CD4-positive, alpha-beta T cell treated with Interleukin-17A for 1 hour (primary cell): Measurements from ENCODE around the gene CAMK2N1.
A peak's percentile ranks its signal among the peaks of the same experiment; 100 is the strongest.

ENCODE experiments used
- DNase-seq: peaks from one replicate; pipeline ENCODE4 v3.0.0-alpha.2; 2020

Gene CAMK2N1

GRCh38 chr1:20496241-20496661 is 10.2 kb upstream of the CAMK2N1 start:
- DNase-seq, result no peak

DNA sequence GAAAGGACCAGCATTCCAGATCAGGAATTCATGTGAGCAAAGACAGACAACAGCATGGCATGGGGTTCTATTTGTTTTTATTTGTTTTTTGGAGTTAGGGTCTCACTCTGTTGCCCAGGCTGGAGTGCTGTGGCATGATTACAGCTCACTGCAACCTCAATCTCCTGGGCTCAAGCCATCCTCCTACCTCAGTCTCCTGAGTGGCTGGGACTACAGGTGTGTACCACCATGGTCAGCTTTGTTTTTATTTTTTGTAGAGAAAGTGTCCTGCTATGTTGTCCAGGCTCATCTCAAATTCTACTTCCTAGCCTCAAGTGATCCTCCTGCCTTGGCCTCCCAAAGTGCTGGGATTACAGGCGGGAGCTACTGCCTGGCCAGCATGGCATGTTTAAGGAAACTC is 9.7 kb upstream of the CAMK2N1 start:
- DNase-seq, result no peak

DNA sequence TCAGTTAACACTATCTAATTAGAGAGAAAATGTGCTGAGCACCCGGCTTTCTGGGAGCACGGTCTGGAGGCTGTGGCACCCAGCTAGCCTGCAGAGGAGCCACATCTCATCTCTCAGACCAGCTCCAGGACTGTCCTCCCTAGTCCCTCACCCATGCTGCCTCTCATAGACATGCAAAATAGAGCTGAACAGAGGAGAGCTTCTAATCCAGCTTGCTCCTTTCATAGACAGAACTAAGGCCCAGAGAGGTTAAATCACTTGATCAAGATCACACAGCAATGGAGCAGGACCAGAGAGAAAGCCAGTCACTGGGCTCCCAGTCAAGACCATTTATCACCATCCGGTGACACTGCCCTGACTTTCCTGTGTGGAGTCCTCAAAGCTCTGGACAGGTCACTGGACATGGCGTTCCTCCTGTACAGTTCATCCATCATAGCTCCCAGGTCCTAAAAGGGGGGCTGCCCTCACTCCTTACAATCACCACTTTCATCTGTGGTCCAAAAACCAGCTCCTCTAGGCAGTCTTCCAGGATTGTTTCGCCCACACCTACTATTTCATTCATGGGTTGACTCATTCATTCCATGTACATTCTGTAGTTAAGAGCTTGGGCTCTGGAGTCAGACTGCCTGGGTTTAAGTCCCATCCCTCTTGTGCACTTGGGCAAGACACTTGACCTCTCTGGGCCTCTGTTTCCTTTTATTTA is 8.8 kb upstream of the CAMK2N1 start:
- DNase-seq, result no peak

DNA sequence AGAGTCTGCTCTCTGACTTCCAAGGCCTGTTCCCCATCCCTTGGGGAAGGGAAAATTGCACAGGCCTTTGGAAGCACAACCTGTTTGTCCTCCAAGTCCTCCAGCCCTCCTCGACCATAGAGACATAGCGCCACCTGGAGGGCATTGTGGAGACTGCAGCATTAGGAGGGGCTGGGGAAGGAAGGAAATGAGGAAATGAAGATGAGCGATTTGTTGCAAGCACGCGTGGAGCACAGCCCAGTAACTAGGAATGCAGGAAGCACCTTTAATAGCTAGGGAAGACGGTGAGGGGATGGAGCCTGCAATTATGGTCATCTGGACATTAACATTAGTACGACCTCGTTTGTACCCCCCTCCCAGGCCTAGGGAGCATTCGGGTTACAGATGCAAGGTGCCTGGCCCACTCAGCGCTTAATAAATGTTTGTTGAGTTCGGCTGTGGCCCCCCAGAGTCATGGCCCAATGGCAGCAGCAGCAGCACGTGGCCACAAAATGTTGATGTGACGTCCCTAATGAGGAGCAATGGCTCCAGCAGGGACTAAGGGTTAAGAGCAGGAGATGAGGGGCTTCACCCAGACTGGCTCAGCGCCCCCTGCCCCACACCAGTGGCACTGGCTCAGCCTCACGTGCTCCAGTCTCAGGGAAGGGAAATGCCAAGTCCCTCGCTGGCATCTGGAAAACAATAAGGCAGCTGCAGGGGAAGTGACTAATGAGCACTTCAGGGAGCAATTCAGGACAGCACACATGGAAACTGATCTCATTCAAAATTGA is 8.0 kb upstream of the CAMK2N1 start:
- DNase-seq, result peak; percentile 83

DNA sequence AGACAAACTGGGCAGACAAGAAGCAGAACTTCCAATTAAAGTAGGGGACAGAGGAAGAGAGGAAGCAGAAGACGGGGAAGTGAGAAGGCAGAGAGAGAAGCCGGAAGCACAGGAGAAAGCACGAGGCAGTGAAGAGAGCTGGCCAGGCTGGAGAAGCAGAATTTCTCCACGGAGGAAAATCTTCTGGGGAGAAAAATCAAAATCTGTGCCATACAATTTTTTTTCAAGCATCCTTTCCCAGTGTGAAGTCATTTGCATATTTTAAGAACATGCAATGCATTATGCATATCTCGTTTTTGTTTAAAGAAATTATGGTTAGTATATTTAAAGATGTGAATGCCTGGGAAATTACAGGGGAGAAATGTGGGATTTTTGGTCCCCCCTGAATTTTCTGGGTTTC is 7.3 kb upstream of the CAMK2N1 start:
- no peak for DNase-seq

DNA sequence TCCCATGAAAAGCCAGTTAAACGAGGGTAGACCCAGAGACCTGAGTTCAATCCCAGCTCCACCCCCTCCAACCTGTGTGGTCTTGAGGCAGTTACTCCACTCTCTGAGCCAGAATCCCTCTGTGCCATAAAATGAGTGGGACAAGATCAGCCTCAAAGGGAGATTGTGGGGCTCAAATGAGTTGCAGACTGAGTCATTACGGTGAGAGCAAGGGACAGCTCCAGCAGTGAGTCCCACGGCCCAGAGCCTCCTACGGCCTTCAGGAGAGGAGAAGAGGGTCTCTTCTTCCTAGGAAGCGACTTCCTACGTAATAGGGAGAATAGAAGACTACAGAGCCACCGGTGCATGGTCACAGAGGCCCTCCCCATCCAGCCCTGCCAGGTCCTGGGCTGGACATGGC is 6.7 kb upstream of the CAMK2N1 start:
- DNase-seq, result no peak

- DNase-seq, result no peak
Observed at GRCh38 chr1:20491866-20492265, 5.9 kb upstream of the CAMK2N1 start.

- DNase-seq, result no peak
Observed at GRCh38 chr1:20491178-20491577, 5.2 kb upstream of the CAMK2N1 start.

- DNase-seq, result no peak
Observed at GRCh38 chr1:20487236-20487590, 1.2 kb upstream of the CAMK2N1 start.

DNA sequence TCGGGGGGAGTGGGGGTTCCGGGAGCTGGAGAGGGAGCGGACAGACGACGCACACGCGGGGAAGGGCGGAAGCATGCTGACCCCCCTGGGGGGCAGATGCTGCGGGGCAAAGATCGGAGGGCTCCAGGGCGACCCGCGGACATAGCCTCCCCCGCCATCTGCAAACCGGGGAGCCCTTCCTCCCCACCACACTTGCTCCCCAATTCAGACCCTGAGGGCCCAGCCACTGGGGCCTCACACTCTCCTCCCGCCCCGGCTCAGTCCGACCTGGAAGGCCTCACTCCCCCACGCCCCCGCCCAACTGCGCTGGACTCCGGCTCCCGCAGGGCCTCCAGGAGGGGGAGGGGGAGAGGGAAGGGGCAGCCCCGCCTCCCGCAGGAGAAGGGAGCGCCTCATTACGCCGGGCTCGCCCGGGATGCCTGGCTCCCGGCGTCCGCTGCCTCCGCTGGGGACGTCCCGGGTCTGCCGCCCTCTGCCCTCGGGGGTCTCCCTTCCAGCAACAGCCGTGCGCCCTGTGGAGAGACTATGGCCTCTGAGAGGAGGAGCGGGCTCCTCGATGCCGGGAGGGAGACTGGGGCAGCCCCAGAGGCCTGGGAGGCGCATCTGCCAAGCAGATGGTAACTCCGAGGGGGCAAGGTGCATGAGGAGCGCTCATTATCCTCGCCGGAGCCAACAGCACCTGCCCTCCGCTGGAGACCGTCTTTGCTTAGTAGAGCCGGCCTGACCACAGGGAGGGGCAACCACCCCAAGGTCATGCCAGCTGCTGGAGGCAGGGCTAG is 636 bp upstream of the CAMK2N1 start:
- DNase-seq, result no peak

DNA sequence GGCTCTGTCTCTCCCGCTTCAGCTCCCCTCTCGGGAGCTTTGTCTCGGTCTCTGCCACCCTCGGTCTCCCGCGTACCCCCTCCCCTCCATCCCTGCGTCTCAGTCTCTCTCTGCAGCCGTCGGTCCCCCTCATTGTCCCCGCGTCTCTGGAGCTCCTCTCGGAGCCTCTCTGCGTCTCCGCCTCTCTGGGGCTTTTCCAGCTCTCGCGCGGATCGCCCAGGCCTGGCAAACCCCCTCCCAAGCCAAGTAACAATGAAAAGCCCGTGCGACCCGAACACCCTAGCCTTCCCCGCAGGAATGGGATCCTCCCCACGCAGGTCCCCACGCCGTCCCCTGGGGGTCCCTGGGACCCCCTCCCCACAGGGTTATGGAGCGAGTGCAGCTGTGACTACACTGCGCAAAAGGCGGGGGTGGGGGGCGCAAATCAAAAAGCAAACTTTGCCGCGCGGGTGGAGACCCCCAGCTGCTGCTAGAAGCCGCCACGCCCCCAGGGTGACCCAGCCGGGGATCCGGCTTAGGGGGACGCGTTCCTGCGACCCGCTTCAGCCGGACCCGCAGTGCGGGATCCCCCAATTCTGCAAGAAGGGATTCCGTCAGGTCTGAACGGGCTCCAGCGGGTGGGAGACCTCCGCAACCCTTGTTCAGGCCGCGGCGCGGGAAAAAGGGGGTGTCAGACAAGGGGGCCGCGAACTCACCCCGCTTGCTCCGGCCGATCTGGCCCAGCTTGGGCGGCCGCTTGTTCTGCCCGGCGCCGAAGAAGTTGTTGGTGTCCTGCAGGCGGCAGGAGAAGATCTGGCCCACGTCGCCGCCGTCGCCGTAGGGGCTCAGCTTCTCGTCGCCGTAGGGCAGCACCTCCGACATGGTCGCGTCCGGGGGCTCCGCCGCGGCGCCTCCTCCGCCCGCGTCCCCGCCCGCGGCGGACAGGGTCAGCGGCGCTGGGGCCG is 1.2 kb downstream of the CAMK2N1 start:
- DNase-seq, result no peak

- no peak for DNase-seq
Observed at GRCh38 chr1:20483833-20484518, 2.0 kb downstream of the CAMK2N1 start.

- DNase-seq, result no peak
Observed at GRCh38 chr1:20483098-20483832, 2.7 kb downstream of the CAMK2N1 start.

GRCh38 chr1:20481643-20482498 is 4.1 kb downstream of the CAMK2N1 start:
- DNase-seq, result no peak

GRCh38 chr1:20480951-20481617 is 4.9 kb downstream of the CAMK2N1 start:
- no peak for DNase-seq

GRCh38 chr1:20480243-20480944 is 5.6 kb downstream of the CAMK2N1 start:
- no peak for DNase-seq

GRCh38 chr1:20479840-20480239 is 6.2 kb downstream of the CAMK2N1 start:
- DNase-seq, result no peak

DNA sequence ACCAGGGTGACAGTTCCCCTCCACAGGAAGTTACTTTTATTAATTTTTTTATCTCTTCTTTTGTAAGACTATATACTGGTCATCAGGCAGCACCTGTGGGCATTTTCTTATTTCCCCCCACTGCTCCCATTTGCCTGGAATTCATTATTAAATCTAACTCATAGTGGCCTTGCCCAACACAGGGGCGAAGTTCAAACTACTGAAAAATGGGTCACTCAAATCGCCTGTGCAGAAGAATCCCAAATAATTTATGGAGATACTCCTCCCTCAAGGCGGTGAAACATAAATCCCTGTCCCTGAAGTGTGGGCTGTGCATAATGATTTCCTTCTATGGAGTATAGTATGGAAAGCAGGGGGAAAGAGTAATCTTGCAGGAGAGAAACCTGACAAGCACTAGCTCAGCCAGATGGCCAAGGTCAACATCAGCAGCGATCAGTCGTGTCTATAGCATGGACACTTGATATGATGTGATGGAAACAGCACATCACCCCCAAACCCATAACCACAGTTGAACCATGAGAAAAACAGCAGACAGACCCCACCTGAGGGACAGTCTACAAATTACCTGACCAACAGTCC is 7.9 kb downstream of the CAMK2N1 start:
- DNase-seq, result no peak
